ELR (cell line): ENCODE data around the gene BCL2L12.
A peak's percentile ranks its signal among the peaks of the same experiment; 100 is the strongest.

Experiments used
- DNase-seq: peaks from one replicate; pipeline ENCODE4 v3.0.0-alpha.2; 2015; ENCODE audit warnings: low read depth

Gene BCL2L12

DNA sequence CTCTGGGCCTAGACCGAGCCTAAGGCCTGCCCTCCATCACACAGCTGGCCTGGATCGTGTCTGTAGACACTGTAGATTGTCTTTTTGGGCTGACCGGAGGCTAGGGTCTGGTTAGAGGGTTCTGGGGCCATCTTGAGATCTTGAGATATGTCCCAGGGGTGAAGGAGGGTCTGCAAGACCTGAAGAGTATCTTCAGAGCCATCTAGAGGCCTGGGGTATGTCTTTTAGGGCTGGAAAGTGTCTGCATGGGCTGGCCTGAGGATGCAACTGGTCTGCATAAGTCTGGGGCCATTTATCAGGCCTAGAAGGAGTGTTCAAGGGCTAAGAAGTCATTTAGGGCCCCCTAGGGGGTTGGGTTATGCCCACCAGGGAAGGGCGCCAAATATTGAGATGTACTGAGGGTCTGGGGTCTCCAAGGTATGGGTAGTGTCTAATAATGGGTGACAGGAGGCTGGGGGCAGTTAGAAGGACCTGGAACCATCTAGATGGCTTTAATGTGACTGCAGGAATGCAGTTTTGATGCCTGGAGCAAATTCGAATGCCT lies 23.2 kb upstream of the BCL2L12 start:
- DNase-seq, result peak; percentile 32

DNA sequence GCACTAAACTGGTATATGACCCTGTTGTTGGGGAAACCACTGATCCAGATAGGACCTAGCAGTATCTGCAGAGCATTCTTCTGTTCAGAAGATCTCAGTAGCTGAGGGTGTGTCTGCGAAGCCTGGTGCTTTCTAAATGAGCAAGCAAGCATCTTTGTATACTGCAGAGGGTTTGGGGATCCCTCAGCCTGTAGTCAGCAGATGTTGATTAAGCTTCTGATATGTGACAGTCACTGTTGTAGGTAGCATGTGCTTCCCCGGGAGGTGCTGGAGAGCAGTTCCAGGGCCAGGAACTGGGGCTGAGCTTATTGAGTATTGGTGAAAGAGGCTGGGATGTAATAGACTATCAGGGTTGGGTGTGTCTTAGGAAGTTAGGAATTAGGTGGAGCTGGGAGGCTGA lies 22.3 kb upstream of the BCL2L12 start:
- no peak for DNase-seq

DNA sequence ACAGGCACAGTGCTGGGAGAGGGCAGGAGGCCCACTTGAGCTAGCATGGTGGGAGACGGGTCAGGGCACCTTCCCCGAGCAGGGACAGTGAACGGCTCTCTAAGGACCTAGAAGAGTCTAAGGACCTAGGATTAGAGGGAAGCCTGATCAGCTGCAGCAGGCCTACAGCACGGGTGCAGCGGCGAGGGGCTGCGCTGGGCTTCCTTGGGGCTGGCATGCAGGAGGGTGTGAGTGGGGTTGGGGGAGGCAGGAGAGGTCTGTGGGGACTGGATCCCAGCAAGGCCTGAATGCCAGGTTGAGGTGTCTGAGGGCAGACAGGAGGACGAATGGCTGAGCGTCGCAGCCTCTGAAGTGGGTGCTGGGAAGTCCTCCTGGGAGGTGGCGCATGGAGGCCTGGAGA lies 20.1 kb upstream of the BCL2L12 start:
- DNase-seq, result no peak

DNA sequence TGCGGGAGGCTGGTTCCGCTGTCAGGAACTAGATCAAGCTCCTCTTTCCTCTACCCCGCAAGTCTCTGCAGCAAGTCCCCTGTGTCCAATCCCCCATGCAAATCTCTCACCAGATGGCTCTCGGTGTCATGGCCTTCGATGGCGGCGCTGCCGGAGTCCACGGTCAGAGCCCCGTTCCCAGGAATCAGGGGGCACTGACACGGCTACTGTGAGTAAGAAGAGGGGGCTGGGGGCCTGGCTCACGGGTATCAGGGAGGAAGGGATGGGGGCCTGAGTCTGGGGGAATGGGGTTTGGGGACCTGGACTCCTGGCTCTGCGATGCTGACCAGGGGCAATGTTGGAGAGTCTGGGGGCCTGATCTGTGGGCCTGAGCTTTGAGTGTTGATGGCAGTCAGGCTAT lies 19.7 kb upstream of the BCL2L12 start:
- DNase-seq, result no peak

DNA sequence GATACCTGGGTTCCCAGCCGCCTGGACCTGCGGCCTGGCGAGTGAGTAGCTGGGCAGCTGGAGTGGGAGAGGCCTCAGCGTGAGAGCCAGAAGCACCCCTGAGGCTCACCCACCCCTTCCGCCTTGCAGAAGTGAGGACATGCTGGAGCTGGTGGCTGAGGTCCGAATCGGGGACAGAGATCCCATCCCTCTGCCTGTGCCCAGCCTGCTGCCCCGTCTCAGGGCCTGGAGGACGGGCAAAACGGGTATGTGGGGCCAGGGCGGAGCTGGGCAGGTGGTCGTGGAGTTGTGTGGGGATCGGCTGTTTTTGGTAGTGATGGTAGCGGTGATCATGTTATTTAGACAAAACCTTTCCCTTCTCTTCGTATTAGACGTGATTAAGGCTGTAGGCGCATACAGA lies 19.1 kb upstream of the BCL2L12 start:
- DNase-seq, result no peak

DNA sequence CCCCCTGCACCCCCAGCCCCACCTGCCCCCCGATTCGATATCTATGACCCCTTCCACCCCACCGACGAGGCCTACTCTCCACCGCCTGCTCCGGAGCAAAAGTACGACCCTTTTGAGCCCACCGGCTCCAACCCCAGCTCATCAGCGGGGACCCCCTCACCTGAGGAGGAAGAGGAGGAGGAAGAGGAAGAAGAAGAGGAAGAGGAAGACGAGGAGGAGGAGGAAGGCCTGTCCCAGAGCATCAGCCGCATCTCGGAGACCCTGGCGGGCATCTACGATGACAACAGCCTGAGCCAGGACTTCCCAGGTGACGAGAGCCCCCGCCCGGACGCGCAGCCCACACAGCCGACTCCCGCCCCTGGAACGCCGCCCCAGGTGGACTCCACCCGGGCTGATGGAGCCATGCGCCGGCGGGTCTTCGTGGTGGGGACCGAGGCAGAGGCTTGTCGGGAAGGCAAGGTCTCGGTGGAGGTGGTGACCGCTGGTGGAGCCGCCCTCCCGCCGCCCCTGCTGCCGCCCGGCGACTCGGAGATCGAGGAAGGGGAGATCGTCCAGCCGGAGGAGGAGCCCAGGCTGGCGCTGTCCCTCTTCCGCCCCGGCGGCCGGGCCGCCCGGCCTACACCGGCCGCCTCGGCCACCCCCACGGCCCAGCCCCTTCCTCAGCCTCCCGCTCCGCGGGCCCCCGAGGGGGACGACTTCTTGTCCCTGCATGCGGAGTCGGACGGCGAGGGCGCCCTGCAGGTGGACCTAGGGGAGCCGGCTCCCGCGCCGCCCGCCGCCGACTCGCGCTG lies 14.5 kb upstream of the BCL2L12 start:
- DNase-seq, result no peak

DNA sequence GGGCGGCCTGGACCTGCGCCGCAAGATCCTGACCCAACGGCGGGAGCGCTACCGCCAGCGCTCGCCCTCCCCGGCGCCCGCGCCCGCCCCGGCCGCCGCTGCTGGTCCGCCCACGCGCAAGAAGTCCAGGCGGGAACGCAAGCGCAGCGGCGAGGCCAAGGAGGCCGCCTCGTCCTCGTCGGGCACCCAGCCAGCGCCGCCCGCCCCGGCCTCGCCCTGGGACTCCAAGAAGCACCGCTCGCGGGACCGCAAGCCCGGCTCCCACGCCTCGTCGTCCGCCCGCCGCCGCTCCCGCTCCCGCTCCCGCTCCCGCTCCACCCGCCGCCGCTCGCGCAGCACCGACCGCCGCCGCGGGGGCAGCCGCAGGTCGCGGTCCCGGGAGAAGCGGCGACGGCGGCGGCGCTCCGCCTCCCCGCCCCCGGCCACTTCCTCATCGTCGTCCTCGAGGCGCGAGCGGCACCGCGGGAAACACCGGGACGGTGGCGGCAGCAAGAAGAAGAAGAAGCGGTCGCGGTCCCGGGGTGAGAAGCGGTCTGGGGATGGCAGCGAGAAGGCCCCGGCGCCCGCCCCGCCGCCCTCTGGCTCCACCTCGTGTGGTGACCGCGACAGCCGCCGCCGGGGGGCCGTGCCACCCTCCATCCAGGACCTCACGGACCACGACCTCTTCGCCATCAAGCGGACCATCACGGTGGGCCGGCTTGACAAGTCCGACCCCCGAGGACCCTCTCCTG lies 13.7 kb upstream of the BCL2L12 start:
- no peak for DNase-seq

- no peak for DNase-seq
These were observed 12.9 kb upstream of the BCL2L12 start for GRCh38 chr19:49652551-49653465.

GRCh38 chr19:49653466-49653806 lies 12.3 kb upstream of the BCL2L12 start:
- DNase-seq, result no peak

DNA sequence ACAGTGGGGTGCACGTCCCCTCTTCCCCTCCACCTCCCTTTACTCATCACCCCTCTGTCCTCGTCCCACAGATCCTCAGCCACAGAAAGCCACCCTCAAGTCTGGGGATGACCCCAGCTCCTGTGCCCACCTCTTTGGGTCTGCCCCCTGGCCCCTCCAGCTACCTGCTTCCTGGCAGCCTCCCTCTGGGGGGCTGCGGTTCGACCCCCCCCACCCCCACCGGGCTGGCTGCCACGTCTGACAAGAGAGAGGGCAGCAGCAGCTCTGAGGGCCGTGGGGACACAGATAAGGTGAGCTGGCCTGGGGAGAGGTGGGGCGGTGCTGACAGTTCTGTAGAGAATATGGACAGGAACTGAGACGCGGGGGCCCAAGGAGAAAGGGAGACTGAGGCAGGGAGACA lies 11.2 kb upstream of the BCL2L12 start:
- no peak for DNase-seq

DNA sequence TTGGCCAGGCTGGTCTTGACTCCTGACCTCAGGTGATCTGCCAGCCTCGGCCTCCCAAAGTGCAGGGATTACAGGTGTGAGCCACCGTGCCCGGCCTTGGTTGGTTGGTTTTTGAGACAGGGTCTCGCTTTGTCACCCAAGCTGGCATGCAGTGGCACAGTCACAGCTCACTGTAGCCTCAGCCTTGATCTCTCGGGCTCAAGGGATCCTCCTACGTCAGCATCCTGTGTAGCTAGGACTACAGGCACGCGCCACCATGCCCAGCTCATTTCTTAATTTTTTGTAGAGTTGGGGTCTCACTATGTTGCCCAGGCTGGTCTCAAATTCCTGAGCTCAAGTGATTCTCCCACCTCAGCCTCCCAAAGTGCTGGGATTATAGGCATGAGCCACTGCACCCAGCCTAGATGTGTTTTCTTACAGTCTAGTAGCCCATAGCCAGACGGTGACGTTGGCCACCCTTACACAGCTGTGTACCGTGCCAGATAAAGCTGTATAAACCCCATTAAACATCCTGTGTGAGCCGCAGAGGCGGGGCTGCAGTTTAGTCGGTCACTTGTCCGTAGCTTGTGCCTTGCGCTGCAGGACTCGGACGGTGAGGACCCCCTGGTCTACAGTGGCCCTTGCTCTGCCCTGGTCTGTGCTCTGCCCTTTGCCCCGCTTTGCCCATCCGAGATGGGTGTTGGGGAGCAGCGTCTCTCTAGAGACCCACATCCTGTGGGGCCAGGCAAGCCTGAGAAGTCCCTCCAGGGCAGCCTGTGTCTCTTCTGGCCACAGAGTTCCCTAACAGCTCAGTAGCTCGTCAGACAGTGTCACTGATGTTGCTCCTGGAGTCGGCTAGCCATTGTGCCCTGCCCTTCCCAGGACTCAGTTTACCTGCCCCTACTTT lies 9.9 kb upstream of the BCL2L12 start:
- DNase-seq, result no peak

- no peak for DNase-seq
These were observed 9.2 kb upstream of the BCL2L12 start for GRCh38 chr19:49656456-49657109.

- no peak for DNase-seq
These were observed 8.1 kb upstream of the BCL2L12 start for GRCh38 chr19:49657493-49658138.

- DNase-seq, result no peak
These were observed 7.6 kb upstream of the BCL2L12 start for GRCh38 chr19:49658139-49658517.

DNA sequence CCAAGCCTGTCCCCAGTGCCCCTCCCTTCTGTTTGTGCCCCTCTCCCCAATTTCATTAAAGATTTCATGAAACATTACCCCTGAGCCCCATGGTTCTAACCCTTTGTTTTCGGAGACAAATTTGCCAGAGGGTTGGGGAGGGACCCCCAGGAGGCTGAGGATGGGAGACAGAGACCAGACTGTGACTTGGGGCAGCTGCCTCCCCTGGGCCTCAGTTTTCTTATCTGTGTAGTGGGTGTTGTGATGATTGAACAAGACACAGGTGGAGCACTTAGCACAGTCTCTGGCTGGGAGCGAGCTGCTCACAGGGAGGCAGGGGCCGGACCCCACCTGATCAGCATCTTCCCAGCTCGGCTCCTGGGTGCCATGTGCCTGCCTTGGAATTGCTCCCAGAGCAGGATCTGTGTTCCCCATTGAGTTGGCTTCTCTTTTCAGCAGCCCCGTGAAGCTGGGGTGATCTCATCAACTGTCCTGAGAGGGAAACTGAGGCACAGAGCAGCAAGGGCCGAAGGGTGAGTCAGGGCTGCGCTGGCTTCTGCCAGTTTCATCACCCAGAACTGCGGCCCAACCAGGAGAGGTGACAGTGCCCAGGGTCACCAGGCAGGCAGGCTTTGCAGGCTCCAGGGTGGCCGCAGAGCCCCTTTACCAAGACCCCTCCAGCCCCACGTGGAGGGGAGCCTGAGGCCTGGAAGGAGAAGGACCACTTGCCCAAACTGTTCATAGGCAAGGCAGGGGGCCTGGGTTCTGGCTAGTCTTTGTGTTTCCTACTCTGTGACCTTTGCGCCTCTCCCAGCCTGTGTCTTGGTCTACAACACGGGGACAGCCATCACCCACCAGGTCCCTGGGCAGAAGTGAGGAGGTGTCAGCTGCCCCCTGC lies 6.9 kb upstream of the BCL2L12 start:
- DNase-seq, result no peak

GRCh38 chr19:49660338-49660961 lies 5.3 kb upstream of the BCL2L12 start:
- no peak for DNase-seq

GRCh38 chr19:49662011-49662410 lies 3.7 kb upstream of the BCL2L12 start:
- no peak for DNase-seq

DNA sequence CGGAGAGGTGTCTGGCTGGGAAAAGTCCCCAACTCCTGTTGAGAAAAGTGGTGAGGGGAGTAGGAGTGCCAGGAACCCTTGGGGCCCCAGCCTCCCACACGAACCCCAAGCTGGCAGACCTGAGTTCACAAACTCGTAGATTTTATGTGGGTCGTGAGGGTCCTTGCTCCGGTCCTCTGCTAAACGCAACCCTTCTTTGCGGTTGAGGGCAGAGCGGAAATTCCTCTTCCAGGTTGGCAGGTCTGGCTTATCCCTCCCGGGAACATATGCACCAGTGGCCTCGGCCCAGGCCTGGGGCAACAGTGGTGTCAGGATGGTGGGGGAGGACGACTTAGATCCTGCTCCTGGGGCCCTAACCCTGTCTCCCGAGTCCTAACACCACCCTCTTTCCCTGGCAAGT lies 2.5 kb upstream of the BCL2L12 start:
- DNase-seq, result no peak
